Stimulated activated CD4-positive, alpha-beta T cell treated with anti-CD3 and anti-CD28 coated beads, Interleukin-4, amount 100 ng/mL, for 1 hour (primary cell): Measurements from ENCODE around the gene FAM78B.

Source experiments
- DNase-seq: peaks from one replicate; pipeline ENCODE4 v3.0.0-alpha.2; 2020

Gene FAM78B, protein sequence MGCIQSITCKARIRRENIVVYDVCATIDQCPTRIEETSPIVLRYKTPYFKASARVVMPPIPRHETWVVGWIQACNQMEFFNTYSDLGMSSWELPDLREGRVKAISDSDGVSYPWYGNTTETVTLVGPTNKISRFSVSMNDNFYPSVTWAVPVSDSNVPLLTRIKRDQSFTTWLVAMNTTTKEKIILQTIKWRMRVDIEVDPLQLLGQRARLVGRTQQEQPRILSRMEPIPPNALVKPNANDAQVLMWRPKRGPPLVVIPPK

DNA sequence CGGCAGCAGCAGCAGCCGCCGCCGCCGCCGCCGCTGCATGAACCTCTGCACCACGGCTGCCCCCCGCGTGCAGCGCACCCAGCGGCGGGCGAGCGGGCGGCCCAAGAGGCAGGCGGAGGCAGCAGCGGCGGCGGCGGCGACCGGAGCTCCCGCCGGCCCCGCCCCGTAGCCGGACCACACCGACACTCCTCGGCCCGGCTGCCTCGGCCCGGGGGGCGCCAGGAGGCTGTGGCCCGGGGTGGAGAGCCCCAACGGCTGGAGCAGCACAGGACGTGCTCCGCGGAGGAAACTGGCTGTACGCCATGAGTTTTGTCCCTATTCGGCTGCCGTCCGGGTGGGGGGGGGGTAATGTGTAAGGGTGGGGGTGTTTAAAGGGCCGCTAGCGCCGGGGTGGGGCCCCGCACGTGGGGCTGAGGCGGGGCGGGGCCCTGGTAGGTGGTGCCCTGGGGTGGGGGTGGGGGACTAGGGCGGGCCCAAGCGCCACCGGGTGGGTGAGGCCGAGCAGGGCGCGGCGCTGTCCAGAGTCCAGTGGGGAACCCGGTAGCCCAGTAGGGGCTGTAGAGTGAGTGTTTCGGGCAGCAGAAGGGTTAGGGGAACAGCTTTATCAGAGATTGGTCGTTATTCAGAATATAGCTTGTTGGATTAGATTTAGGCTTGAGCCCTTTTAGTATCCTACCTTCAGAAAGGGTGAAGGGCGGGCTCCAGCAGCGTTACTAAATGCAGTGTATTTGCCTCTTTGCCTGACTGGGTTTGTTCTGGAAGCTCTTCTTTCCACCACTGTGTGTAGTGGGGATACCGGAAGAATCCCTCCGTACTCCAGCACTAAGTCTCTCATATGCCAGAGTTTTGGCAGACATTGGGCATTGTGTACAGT lies at the start of gene FAM78B:
Gene FAM78B (minus strand): TSS at position 304 of the 874 bp plus-strand sequence. CDS start 753 bp downstream, outside the sequence.
- DNase-seq = peak; percentile 61

DNA sequence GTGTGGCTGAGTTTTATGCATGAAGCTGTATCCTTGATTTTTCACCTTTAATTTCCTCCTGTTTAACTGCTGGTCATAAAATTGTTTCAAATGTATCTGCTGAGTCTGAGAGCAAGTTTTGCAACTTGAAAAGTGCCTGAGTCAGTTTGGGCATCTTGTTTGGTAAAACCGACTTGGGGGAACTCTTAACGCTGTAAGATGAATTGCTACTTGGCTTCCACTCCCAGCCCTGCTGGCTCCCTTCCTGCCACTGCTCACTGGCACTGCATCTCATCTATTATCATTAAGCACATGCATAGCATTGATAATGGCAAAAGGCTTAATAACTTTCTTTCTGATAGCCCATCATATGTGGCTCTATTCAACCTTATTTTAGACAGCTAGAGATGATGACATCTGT lies 35.7 kb upstream of the FAM78B start:
- no peak for DNase-seq

DNA sequence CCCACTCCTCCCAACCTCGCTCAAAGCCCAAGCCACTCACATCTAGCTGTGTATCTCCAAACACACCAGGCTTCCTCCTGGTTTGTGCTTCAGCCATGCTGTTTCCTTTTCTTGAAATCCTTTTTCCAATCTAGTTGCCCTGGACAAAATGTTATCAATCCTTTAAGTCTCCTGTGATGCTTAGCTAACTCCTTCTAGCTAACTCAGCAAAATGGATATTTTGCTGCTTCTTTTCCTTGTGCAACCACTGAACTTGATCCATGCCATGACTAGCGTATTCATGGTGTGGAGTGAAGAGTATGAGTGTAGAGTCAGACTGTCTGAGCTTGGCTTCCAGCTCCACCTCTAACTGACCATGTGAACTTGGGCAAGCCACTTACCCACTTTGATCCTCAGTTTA lies 33.9 kb upstream of the FAM78B start:
- DNase-seq = no peak

DNA sequence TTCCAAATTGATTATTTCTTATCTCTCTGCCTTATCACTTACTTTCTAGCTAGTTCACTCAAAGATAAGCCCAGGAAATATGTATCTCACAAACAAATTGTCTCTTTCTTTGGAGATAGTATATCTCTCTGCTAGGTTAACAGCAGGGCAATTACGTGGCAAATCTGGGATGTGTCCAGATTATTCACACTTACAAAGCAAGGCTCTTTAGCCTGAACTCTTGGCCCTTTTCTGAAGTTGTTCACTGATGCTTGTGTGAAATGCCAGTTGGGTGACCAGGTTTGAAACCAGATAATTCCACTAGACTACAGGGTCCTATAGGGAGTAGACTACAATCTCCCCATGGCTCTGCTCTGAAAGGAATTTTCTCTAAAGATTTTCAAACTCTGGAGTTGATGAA lies 30.8 kb upstream of the FAM78B start:
- no peak for DNase-seq

DNA sequence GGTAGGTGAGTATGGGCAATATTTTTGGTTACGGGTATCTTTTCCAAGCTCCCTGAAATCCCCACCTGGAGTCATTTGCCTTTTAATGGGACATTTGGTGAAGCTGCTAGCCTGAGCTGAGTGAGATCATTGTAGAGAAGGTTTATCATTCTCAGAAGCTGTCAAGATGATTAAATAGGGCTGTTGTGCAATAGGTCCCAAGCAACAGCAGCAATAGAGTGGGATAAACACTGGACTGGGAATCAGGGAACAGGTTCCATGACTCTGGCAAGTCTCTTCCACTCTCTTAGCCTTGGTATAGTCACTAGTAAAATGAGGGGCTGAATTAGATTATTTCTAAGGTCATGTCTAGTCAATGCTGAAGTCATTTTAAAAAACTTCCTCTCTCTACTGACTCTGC lies 30.3 kb upstream of the FAM78B start:
- no peak for DNase-seq

DNA sequence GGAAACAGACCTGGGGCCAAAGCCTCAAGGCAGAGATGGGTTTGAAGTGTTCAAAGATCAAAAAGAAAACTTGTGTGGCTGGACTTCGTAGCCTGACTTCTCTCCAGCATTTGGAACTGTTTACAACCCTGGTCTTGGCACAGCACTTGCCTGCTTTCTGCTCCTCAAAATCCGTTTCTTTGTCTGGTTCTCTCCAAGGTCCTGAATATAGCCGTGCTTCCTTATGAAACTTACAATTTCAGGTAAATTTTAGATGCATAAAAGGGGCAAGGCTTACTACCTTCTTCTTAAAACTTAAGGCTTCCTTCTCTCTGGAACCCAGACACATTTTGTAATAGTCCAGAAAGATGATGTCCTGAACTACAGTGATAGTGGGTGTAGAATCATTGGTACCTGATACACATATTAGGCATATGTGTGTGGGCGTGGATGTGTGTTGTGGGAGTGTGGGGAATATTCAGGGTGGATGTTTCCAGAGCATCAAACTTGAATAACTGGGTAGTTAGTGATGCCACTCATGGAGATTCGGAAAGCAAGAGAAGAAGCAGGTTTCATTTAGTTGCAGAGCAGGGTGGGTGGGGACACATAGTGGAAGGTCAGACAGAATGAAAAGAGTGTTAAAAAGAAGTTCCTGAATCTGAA lies 26.4 kb upstream of the FAM78B start:
- DNase-seq = no peak

DNA sequence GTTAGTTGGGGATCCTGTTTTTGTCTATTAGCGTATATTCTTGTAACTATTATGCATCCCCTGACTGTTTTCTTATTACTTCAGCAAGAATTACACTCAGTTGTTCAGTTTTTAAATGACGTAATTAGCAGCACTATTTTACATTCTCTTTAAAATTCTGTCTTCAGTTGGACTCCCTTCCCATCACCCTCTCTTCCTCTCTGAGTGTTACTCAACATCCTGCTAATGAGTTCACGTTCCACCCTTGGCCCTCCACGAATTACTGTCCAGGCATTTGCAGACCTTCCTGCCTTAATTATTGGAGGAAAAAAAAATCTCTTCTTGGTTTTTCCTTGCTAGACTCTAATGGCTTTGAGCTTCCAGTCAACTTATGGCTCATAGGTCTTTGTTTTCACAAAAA lies 23.6 kb upstream of the FAM78B start:
- no peak for DNase-seq

DNA sequence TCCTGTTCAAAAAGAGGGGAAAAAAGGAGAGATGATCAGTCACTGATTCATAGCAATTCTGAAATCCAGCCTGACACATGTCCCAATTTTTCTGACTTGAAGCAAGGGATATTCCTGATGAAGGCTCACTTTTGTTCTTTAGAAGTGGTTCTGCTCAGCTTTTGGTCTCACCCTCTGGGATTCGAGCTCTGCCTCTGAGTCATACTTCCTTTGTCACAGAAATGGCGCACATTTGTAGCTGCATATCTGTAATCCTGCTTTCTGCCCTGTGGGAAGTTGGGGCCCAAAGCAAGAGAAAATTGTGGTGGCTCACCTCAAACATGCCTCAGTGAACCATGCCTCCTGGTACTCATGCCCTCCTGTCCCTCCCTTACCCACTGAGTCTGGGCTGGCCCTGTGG lies 22.3 kb upstream of the FAM78B start:
- DNase-seq = no peak

DNA sequence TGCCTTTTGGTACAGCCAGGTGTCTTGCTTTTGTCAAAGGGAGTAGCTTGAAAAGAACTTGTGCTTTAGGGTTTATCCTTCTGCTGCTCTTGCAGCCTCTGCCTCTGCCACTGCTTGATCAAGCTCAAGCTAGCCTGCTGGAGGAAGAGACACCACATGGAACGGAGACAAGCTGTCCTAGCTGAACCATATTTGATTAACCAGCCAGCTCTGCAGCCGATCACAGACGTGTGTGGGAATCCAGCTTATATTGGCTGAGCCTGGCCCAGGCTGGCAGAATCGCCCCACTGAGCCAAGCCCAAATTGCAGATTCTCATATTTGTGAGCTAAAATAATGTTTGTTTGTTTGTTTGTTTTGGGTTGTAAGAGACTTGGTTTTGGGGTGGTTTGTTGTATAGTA lies 18.7 kb upstream of the FAM78B start:
- no peak for DNase-seq

DNA sequence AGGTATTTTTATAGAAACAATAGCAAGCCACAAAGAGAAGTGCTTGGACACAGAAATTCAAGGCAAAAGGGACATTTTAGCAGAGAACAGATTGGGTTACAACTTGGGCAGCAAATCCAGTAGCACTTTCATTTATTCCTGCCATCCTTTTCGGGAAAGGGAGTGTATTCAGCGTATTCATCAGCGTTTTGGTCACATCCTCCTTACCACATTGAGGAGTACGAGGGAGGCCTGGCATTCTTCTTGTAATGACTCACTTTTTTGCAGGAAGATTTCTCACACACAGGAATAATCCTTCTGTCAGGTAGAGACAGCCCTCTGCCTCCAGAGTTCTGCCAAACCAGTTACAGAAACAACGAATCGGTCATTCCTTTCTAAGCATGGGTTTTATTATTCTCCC lies 18.1 kb upstream of the FAM78B start:
- DNase-seq = no peak

DNA sequence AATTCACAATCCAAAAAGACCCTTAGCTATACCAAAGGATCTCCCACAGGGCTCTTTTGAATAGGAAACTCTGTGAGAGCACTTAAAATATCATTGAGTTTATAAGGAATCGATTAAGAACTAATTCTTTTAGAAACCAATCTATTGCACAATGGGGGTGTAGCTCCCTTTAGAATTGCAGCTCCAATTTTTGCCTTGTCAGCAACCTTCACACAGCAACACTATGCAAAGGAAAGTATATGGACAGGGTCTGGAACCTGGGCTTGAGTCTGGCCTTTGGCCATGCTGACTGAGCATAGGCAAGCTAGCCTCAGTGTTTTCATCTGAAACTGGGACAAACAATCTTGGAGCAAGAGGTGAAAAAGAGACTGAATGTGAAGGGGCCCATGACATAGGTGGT lies 17.2 kb upstream of the FAM78B start:
- no peak for DNase-seq

DNA sequence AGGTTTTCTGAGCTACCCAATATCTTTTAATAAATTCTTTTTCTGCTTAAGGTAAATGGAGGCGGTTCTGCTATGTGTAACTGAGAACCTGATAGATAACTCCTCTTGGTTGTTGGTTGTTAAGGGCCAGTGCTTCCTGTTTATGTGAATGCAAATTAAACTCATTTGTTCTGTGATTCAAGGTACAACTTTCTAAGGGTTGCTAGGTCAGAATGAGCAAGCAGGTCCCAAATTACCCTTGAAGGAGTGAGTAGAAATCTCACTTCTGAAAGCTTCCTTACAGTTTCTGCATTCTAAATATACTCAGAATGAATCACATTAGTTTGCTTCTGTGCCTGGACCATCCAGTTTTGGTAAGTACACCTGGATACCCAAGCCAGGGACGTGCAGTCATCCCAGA lies 15.5 kb upstream of the FAM78B start:
- DNase-seq = no peak

DNA sequence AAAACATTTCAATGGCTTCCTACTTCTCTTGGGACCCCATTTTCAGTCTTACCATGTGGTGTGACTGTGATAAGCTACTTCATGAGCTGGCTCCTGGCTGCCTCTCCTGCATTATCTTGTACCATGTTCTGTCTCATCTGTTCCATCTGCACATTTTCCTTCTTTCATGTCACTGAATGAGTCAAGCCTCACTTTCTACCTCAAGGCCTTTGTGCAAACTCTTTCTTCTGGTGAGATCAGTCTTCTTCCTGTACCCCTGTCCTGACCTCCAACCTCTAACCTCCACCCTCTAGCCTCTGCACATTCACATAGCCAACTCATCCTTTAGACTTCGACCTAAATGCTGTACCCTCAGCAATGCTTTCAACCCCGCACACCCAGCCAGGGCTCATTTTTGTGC lies 9.6 kb upstream of the FAM78B start:
- DNase-seq = no peak

DNA sequence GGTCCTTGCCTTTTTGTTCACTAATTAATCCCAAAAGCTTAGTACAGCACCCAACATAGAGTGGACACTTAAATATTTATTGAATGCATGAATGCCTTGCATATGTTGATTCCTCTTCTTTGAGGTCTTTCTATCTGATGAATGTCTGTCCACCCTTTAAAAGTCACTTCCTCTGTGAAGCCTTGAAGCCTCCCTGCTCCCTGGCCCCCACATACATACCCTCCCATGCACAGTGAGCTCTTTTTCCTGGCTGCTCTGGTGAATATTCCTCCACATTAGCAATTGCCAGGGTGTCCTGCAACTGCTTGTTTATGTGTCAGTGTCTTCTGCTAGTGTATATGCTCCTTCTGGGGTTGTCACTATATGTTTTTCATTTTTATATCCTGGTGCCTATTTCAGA lies 8.2 kb upstream of the FAM78B start:
- no peak for DNase-seq

DNA sequence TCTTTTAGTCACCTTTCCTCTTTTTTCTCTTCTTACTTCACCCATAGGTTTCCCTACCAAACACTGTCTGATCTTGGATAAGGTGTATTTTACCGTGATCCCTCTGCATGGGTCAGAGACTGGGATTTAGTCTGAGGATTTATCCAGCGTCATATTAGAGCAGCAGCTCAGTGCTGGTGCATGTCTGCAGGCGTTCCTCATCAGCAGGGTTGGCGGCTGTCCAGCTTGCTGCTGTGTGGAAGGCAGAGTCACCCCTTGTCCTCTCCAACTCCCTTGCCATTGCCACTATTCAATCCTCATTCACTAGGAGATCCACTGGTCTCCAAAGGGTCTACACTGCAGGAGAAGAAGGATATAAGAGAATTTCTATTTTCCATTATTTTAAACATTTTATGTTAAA lies 7.3 kb upstream of the FAM78B start:
- no peak for DNase-seq

DNA sequence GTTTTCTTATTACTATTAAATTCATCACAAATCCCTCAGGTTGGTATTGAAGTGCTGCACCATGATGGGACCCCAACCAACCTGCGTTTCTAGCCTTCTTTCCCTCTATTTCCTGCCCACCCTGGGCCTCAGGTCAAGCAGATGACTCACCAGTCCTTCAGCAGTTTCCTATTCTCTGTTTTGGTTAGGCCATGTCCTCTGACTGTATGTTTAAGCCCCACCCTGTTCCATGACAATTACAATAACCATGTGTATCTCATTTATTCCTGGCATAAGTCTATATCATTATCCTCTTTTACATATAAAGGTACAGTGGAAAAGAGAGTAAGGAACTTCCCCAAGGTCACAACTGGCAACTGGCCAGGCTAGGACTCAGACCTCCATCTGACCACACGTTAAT lies 5.3 kb upstream of the FAM78B start:
- no peak for DNase-seq

DNA sequence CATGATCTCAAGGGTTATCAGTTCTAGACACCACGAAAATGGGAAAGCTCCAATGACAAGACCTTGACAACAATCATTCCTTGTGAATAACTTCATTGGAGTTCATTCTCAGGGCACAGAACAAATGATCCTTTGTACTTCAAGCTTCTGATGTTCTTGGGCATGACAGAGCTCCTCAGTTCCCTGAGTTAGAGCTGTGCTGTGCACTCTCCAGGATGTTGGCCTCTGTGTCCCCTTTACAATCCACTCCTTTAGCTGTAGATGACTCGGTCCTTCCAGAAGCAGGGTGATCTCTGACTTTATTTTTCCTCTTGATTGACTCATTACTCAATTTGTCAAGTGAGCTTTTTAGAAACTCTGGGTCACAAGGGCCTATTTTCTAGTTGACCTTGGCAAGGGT lies 3.9 kb upstream of the FAM78B start:
- DNase-seq = no peak

DNA sequence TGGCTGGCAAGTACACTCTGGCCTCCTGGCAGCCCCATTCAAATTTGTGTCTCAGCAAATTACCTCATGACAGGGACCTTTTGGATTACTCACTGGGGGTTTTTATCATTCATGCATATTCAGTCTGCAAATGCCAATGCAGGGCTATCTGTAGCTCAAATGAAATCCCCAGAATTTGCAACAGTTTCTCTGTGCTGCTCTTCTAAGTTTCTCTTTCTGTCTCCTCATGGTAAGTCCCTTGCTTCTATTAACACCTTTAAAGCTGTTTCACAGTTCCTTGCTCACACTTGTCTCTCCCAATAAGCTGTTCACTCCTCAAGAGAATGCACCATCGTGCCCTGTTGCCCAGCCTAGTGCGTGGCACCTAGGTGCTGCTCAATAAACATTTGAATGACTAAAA lies 3.3 kb upstream of the FAM78B start:
- DNase-seq = no peak

DNA sequence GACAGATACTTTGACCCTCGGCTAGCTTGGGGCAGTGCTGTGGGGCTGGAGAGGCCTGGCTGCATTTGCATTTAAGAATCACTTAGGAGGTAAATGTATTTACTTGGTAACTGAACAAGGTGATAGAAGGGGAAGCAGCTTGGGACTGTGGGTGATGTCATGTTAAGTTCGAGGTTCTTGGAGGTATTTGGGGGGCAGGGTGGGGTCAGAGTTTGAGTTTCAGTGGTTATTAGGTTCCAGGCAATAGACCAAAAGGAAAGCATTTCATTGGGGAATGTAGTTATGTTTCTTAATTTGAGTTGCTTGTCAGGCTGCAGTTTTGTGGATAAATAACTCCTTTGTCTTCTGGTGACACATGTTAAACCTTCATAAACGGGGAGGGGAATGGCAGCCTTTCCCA lies 2.4 kb upstream of the FAM78B start:
- DNase-seq = no peak

DNA sequence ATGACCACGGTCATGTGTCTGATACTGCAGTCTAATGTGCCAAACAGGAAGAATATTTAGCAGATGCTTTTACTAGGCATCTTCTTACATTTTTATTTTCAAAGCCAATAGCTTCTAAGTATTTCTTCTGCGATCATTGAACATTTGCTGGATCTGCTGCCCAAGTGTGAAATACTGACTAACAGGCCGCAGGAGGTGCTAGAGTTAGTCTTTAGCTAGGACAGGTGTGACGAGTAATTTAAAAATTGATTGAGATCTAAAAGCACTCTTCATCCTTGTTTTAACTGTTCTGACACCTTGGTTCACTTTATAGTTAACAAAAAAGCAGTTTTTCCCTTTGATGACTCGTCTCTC lies 748 bp upstream of the FAM78B start:
- DNase-seq = no peak

DNA sequence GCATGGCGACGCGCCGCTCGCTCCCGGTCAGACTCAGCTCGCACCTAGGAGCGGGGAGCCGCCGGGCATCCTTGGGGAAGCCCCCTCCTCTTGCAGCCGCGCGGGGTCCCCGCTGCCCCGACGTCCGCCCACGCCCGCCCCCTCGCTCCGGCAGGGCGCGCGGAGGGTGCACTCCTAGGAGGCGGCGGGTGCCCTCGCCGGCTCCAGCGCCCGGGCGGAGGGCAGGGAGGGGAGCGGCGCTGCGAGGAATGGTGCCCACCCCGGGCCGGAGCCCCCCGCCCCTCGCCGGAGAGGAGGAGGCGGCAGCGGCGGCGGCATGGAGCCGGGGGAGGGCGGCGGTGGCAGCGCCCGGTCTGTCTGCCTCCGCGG lies 488 bp downstream of the FAM78B start:
- DNase-seq = peak; percentile 13

DNA sequence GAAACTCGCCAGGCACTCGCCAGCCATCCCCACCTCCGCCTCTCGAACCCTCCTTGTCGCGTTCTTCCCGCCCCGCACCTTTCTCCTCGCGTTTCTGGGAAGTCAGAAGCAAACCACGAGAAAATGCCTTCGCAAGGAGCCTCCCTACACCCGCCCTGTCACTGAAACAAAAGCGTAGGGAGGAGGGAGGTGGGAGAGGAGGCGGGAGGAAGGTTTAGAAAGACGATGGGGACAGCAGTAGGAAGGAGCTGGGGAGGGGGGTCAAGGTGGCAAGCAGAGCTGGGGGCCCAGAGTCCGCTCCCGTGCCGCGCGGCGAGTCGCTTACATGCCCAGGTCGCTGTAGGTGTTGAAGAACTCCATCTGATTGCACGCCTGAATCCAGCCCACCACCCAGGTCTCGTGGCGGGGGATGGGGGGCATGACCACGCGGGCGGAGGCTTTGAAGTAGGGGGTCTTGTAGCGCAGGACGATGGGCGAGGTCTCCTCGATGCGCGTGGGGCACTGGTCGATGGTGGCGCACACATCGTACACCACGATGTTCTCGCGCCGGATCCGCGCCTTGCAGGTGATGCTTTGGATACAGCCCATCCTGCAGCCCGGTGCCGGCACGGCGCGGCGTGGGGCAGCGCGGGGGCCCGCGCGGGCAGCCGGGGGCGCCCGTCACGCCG lies 1.0 kb downstream of the FAM78B start:
- DNase-seq = peak; percentile 14

DNA sequence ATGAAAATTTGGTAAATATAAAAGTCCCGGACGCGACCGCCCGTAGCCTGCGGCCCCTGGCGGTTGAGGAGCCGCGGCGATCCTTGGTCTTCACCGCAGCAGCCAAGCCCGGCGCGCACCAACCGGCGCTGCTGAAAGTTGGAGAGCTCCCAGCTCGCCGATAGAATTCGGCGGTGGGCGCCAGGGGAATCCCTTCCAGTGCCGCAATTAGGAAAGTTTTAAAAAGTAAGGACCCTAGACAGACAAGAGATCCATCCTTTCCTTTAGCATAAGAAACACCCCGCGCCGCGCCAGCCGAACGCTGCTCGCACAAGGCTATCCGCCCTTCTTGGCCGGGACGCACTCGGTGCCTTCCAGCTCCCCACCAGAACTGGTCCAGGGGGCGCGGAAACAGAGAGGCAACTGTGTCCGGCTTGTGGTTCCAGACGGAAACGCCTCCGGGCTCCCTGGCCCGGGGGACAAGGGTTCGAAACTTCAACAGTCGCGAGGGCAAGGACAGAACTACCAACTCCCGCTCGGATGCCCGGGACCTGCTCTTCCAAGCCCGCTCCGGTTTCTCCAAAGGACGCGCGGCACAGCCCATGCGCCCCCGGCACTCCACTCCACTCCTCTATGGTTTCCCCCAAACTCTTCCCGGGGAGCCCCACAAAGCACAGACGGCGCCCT lies 1.7 kb downstream of the FAM78B start:
- peak; percentile 16 for DNase-seq
